ENCODE data around the gene RUVBL1.

DNA sequence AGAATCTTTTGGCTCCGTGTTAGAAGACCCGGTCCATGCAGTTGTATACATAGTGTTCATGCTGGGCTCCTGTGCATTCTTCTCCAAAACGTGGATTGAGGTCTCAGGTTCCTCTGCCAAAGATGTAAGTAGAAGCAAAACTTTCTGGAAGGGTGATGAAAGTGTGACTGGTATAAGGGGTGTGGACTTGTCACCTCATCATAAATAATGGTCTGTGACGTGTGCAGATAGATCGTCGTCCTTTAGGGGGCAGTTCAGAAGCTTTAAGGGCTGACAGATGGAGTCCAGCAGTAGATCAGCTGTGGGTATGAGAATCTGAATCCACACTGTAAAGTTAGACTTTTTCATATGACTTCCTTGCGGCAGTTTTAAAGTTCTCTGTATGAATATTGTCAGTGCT, 56.1 kb downstream of the RUVBL1 start:
- TF ChIP-seq FOXK2 (IDR thresholded peaks at IDR 0.05) (no peak), POLR2A (IDR thresholded peaks at IDR 0.05; ENCODE audit: low read depth, low read length) (no peak), IRF4 (IDR thresholded peaks at IDR 0.05; ENCODE audit: low read depth, low read length) (no peak)
- TF ChIP-seq, protein P1, sequence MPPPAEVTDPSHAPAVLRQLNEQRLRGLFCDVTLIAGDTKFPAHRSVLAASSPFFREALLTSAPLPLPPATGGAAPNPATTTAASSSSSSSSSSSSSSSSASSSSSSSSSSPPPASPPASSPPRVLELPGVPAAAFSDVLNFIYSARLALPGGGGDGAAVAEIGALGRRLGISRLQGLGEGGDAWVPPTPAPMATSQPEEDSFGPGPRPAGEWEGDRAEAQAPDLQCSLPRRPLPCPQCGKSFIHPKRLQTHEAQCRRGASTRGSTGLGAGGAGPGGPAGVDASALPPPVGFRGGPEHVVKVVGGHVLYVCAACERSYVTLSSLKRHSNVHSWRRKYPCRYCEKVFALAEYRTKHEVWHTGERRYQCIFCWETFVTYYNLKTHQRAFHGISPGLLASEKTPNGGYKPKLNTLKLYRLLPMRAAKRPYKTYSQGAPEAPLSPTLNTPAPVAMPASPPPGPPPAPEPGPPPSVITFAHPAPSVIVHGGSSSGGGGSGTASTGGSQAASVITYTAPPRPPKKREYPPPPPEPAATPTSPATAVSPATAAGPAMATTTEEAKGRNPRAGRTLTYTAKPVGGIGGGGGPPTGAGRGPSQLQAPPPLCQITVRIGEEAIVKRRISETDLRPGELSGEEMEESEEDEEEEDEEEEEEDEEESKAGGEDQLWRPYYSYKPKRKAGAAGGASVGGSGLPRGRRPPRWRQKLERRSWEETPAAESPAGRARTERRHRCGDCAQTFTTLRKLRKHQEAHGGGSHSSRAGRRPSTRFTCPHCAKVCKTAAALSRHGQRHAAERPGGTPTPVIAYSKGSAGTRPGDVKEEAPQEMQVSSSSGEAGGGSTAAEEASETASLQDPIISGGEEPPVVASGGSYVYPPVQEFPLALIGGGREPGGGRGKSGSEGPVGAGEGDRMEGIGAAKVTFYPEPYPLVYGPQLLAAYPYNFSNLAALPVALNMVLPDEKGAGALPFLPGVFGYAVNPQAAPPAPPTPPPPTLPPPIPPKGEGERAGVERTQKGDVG (CRISPR knock-in tag; IDR thresholded peaks at IDR 0.05) = no peak
- TF ChIP-seq, protein P2, sequence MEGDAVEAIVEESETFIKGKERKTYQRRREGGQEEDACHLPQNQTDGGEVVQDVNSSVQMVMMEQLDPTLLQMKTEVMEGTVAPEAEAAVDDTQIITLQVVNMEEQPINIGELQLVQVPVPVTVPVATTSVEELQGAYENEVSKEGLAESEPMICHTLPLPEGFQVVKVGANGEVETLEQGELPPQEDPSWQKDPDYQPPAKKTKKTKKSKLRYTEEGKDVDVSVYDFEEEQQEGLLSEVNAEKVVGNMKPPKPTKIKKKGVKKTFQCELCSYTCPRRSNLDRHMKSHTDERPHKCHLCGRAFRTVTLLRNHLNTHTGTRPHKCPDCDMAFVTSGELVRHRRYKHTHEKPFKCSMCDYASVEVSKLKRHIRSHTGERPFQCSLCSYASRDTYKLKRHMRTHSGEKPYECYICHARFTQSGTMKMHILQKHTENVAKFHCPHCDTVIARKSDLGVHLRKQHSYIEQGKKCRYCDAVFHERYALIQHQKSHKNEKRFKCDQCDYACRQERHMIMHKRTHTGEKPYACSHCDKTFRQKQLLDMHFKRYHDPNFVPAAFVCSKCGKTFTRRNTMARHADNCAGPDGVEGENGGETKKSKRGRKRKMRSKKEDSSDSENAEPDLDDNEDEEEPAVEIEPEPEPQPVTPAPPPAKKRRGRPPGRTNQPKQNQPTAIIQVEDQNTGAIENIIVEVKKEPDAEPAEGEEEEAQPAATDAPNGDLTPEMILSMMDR (IDR thresholded peaks at IDR 0.05 in 2 of 3, conservative IDR thresholded peaks at IDR 0.05 in 1 of 3; ENCODE audit: control insufficient read depth in 2 of 3, extremely low read depth in 1 of 3, insufficient read depth in 1 of 3, low read depth in 3 of 3, low read length in 3 of 3) = no peak
